Stimulated activated memory B cell treated with anti-CD40 and anti-IgM and Interleukin-4, amounts not matched to agents 10 μg/mL and 1 μg/mL and 100 μg/mL, for 72 hours (primary cell): ENCODE results near the gene AQP12A.

Experiments used
- ATAC-seq: fragments of 150-1000 bp; cut with Tn5 transposase; 2 replicates; pipeline ENCODE4 v1.10.0; 2021
- H3K27ac Mint-ChIP-seq: one replicate; pipeline ENCODE4 v1.8.0; 2022; ENCODE audit warnings: mild to moderate bottlenecking, mixed read lengths
- H3K27me3 Mint-ChIP-seq: one replicate; pipeline ENCODE4 v1.8.0; 2022; ENCODE audit warnings: mixed read lengths
- H3K36me3 Mint-ChIP-seq: one replicate; pipeline ENCODE4 v1.8.0; 2022; ENCODE audit warnings: mixed read lengths
- H3K4me1 Mint-ChIP-seq: one replicate; pipeline ENCODE4 v1.8.0; 2022; ENCODE audit warnings: mixed read lengths
- H3K4me3 Mint-ChIP-seq: one replicate; pipeline ENCODE4 v1.8.0; 2022; ENCODE audit warnings: mild to moderate bottlenecking, moderate library complexity, mixed read lengths
- H3K9me3 Mint-ChIP-seq: one replicate; pipeline ENCODE4 v1.8.0; 2022; ENCODE audit warnings: mixed read lengths

The AQP12A gene

GRCh38 chr2:240718896-240719490 lies 27.3 kb downstream of the AQP12A start:
- no peak overlapping the region for H3K27ac Mint-ChIP-seq
- no peak for ATAC-seq
- H3K27me3 Mint-ChIP-seq = peaks cover 33% of the 10 kb centered on the region
- no peak overlapping the region for H3K4me3 Mint-ChIP-seq
- H3K36me3 Mint-ChIP-seq = no peaks in the 10 kb centered on the region
- H3K4me1 Mint-ChIP-seq = no peaks in the 10 kb centered on the region
- H3K9me3 Mint-ChIP-seq = no peaks in the 10 kb centered on the region

- no peak overlapping the region for H3K27ac Mint-ChIP-seq
- ATAC-seq = no peak
These were observed 28.2 kb downstream of the AQP12A start for GRCh38 chr2:240719676-240720545.

DNA sequence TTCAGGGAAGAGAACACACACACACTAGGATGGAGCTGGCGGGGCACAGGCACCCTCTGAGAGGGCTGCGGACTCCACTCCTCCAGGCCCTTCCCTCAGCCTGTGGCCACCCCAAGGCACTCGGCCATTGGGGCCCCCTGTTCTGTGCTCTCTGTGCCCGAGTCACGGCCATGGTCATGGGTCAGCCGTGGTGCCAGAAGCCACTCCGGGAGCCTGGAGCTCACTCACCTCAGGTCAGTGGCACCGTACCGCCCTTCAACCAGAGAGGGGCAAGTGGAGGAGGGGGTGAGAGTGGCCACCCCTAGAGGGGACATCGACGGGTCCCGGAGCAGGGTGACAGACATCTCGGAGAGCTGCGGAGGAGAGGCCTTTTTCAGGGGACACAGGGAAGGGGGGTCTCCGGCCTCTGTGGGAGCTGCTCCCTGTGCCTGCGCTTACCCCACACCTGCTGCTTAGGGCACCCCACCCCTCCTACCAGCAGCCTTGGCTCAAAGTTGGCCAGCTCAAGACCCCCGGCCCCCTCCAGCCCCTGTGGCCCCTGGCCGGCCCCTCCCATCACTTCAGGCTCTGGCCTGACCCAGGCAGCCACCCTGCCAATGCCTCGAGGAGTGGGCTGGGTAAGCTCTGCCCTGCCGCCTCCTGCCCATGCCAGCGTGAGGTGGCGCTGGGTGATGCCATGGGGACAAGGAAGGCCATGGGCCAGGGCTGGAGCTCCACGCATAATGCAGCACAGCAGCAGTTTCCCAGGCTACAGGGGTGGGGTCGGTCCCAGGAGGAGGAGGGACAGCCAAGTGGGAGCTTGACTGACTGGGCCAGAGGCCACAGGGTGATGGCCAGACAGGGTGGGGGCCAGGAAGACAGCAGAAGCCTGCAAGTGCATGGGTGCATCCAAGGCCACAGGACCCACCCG lies 29.3 kb downstream of the AQP12A start:
- peaks cover 39% of the 10 kb centered on the region for H3K27me3 Mint-ChIP-seq
- H3K27ac Mint-ChIP-seq = no peak overlapping the region
- no peaks in the 10 kb centered on the region for H3K9me3 Mint-ChIP-seq
- no peaks in the 10 kb centered on the region for H3K36me3 Mint-ChIP-seq
- H3K4me3 Mint-ChIP-seq = no peak overlapping the region
- no peak for ATAC-seq
- H3K4me1 Mint-ChIP-seq = no peaks in the 10 kb centered on the region

More at GRCh38 chr2:240719676-240720545, 28.2 kb downstream of the AQP12A start:
- Mint-ChIP-seq H3K27me3 (peaks cover 41% of the 10 kb centered on the region), H3K4me3 (no peak overlapping the region), H3K36me3 (no peaks in the 10 kb centered on the region), H3K9me3 (no peaks in the 10 kb centered on the region), H3K4me1 (no peaks in the 10 kb centered on the region)

DNA sequence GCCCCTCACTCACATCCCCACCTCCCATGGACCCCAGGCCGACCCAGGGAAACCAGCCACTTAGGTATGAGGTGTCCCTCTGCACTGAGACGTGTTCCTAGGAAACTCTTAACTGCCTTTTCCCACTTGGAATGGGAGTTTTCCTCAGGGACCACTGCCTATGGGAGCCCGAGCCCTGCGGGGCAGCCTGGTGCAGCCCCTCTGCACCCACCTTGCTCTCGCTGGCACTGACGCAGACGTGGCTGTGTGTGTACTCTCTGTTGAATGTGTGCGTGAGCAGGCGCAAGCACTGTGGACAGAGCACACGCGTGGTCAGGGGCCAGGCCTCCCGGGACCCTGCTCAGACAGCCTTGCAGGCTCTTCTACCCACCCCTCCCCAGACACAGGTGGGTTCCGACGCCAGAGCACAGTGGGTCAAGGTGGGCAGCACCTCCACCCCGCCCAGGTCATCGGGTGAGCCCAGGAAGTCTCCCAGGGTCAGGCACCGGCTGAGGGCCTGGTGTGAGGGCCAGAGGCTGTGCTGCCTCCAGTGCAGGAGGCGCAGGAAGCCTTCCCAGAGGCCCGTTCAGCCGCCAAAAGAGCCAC lies 30.0 kb downstream of the AQP12A start:
- H3K27me3 Mint-ChIP-seq = peaks cover 39% of the 10 kb centered on the region
- H3K27ac Mint-ChIP-seq = no peak overlapping the region
- H3K4me3 Mint-ChIP-seq = no peak overlapping the region
- no peaks in the 10 kb centered on the region for H3K4me1 Mint-ChIP-seq
- no peaks in the 10 kb centered on the region for H3K9me3 Mint-ChIP-seq
- no peak for ATAC-seq
- no peaks in the 10 kb centered on the region for H3K36me3 Mint-ChIP-seq

- no peaks in the 10 kb centered on the region for H3K9me3 Mint-ChIP-seq
- no peaks in the 10 kb centered on the region for H3K36me3 Mint-ChIP-seq
- no peak overlapping the region for H3K4me3 Mint-ChIP-seq
- ATAC-seq = no peak
- no peaks in the 10 kb centered on the region for H3K4me1 Mint-ChIP-seq
- peaks cover 41% of the 10 kb centered on the region for H3K27me3 Mint-ChIP-seq
- no peak overlapping the region for H3K27ac Mint-ChIP-seq
These were observed 30.7 kb downstream of the AQP12A start for GRCh38 chr2:240722376-240722775.

- H3K9me3 Mint-ChIP-seq = no peaks in the 10 kb centered on the region
- ATAC-seq = no peak
- H3K4me1 Mint-ChIP-seq = no peaks in the 10 kb centered on the region
- H3K36me3 Mint-ChIP-seq = no peaks in the 10 kb centered on the region
- H3K4me3 Mint-ChIP-seq = no peak overlapping the region
- H3K27me3 Mint-ChIP-seq = peaks cover 48% of the 10 kb centered on the region
- no peak overlapping the region for H3K27ac Mint-ChIP-seq
These were observed 31.4 kb downstream of the AQP12A start for GRCh38 chr2:240722796-240723735.

GRCh38 chr2:240723851-240724250 lies 32.2 kb downstream of the AQP12A start:
- Mint-ChIP-seq H3K36me3 (no peaks in the 10 kb centered on the region), H3K9me3 (no peaks in the 10 kb centered on the region), H3K27me3 (peaks cover 53% of the 10 kb centered on the region), H3K4me3 (no peak overlapping the region), H3K27ac (no peak overlapping the region), H3K4me1 (no peaks in the 10 kb centered on the region)
- no peak for ATAC-seq

DNA sequence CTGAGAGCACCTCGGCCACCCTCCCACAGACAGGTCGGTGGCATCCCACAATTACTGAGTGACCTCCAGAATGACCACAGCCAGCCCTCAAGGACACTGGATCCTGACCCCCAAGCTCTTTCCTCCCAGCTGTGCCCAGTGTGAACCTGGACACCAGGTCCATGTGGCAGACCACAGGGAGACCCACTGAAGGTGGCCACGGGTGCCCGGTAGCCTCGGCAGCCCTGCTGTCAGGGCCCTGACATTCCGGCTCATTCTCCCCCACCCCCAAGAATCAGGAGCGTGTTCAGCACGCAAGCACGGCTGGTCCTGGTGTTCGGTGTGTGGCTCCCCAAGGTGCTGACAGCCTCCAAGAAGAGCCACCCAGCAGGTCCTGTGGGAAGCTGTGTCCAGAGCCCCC lies 32.8 kb downstream of the AQP12A start:
- no peaks in the 10 kb centered on the region for H3K36me3 Mint-ChIP-seq
- peaks cover 58% of the 10 kb centered on the region for H3K27me3 Mint-ChIP-seq
- H3K4me1 Mint-ChIP-seq = no peaks in the 10 kb centered on the region
- H3K9me3 Mint-ChIP-seq = no peaks in the 10 kb centered on the region
- no peak overlapping the region for H3K4me3 Mint-ChIP-seq
- no peak for ATAC-seq
- no peak overlapping the region for H3K27ac Mint-ChIP-seq

DNA sequence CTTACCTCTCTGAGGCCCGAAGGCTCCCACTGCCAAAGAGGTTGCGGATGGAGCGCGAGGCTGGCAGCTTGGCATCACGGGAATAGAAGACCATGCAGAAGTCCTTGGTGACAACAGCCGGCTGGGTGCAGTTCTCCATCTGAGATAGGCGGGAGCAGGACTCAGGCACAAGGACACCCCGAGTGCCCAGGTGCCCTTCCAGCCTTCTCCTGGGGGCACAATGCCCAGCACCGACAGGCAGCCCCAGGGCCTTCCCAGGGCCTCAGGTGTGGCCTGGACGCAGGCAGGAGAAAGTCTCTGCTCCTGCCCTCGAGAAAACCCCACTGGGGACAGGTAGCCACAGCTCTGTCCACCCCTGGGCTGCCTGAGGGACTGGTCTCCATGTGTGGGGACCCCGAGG lies 33.6 kb downstream of the AQP12A start:
- Mint-ChIP-seq H3K4me3 (no peak overlapping the region), H3K9me3 (no peaks in the 10 kb centered on the region), H3K27ac (no peak overlapping the region), H3K27me3 (peaks cover 67% of the 10 kb centered on the region), H3K36me3 (no peaks in the 10 kb centered on the region), H3K4me1 (no peaks in the 10 kb centered on the region)
- no peak for ATAC-seq

- no peaks in the 10 kb centered on the region for H3K36me3 Mint-ChIP-seq
- H3K4me1 Mint-ChIP-seq = no peaks in the 10 kb centered on the region
- H3K9me3 Mint-ChIP-seq = no peaks in the 10 kb centered on the region
- H3K4me3 Mint-ChIP-seq = no peak overlapping the region
- H3K27ac Mint-ChIP-seq = no peak overlapping the region
- peaks cover 69% of the 10 kb centered on the region for H3K27me3 Mint-ChIP-seq
- no peak for ATAC-seq
These were observed 34.0 kb downstream of the AQP12A start for GRCh38 chr2:240725671-240726070.

DNA sequence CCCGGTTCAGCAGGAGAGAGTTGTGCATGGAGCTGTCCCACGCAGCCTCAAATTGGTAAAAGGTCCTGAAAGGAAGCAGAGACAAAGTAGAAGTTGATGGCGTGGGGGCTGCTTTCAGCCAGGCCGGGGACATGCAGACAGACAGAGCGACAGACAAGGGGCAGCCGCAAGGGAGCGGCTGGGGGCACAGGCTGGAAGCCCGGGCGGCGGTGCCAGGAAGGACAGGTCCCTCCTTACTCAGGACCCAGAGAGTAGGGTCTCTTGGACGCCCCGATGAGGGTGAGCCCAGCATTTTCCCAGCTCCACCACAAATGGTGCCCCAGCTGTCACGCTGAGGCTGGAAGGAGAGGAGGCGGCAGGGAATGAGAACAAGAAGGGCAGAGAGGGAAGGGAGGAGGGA lies 35.2 kb downstream of the AQP12A start:
- no peak for ATAC-seq
- no peak overlapping the region for H3K27ac Mint-ChIP-seq
- no peaks in the 10 kb centered on the region for H3K9me3 Mint-ChIP-seq

GRCh38 chr2:240727439-240727838 lies 35.8 kb downstream of the AQP12A start:
- no peak overlapping the region for H3K27ac Mint-ChIP-seq
- peaks cover 75% of the 10 kb centered on the region for H3K27me3 Mint-ChIP-seq
- no peak for ATAC-seq
- H3K9me3 Mint-ChIP-seq = no peaks in the 10 kb centered on the region
- no peaks in the 10 kb centered on the region for H3K36me3 Mint-ChIP-seq
- H3K4me1 Mint-ChIP-seq = no peaks in the 10 kb centered on the region
- no peak overlapping the region for H3K4me3 Mint-ChIP-seq

More for the DNA sequence above, 35.2 kb downstream of the AQP12A start:
- H3K4me1 Mint-ChIP-seq = no peaks in the 10 kb centered on the region
- H3K36me3 Mint-ChIP-seq = no peaks in the 10 kb centered on the region
- peaks cover 69% of the 10 kb centered on the region for H3K27me3 Mint-ChIP-seq
- no peak overlapping the region for H3K4me3 Mint-ChIP-seq

DNA sequence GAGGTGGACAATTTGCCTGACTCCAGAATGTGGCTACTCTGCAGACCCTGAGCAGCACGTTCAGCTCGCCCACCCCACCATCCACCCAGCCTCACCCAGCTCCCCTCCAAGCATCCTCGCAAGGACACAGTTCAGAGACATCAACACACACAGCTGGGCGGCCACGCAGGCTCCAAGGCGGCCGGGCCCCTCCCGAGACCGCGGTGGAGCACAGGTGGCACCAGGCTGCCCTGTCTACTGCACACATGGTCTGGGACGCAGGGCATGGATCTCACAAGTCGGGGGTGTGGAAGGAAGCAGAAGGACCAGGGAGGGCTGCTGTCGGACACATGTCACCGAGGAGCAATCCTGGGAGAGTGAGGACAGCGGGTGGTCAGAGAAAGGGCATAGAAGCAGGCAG lies 36.2 kb downstream of the AQP12A start:
- Mint-ChIP-seq H3K9me3 (no peaks in the 10 kb centered on the region), H3K27me3 (peaks cover 75% of the 10 kb centered on the region), H3K4me1 (no peaks in the 10 kb centered on the region), H3K27ac (no peak overlapping the region), H3K36me3 (no peaks in the 10 kb centered on the region), H3K4me3 (no peak overlapping the region)
- ATAC-seq = no peak

DNA sequence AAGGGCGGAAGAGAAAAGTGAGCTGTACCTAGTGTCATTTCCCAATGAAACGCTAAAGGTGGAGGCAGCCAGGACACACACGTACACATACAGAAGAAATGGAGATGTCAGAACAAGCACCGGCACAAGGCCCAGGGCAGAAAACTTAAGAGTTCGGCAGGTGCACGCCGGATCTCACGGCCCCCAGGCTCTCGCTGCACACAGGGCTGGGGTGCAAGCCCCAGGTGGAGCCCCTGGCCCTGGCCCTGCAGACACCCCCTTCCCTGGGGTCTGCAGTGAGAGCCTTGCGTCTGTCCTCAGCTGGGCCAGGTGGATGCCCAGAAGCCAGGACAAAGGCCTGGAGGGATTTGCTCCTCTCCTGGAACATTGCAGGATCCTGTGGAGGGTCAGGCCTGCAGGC lies 36.7 kb downstream of the AQP12A start:
- Mint-ChIP-seq H3K4me1 (no peaks in the 10 kb centered on the region), H3K27me3 (peaks cover 75% of the 10 kb centered on the region), H3K27ac (no peak overlapping the region), H3K36me3 (no peaks in the 10 kb centered on the region), H3K9me3 (no peaks in the 10 kb centered on the region), H3K4me3 (no peak overlapping the region)
- ATAC-seq = no peak
